ENCODE measurements around the gene PSORS1C1. TPM values are rescaled to one million over a fixed set of nuclear protein-coding genes. Genes with fewer than 3 reads are reported as not detected.
A peak's percentile ranks its signal among the peaks of the same experiment; 100 is the strongest.
"Not testable (repeated sequence)": the region's sequence is repeated elsewhere in the genome, so short reads cannot be mapped to it uniquely, and the experiment has no call there.

PSORS1C1 gene
- total and polyA plus RNA-seq, 3 experiments from 2014 or later = not detected

DNA sequence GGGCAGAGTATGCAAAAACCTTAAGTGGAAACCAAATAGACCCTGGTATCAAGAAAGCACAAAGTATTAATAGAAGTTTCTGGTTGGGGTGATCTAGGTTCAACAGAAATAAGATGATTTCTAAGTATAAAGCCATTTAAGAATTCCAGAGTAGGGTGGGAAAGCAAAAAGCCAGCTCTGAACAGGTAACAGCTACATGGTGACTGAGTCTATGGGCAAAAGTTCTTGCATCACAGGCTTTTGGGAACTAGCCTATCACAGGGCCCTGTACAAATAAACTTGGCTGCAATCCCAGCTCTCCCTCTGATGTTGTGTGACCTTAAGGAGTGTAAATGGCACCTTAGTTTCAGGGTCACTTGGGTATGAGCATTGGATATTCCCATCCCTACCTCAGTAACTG is 49.3 kb downstream of the PSORS1C1 start:
- no peaks in the 10 kb centered on the region for H3K27me3 ChIP-seq (ENCODE audit: insufficient read depth, low read length, poor library complexity, severe bottlenecking)
- no peaks in the 10 kb centered on the region for H3K9me3 ChIP-seq (ENCODE audit: low read length)
- no peaks in the 10 kb centered on the region for H3K36me3 ChIP-seq (ENCODE audit: insufficient read depth, low read length)
- no peak overlapping the region for H3K4me3 ChIP-seq (ENCODE audit: low read length)
- H3K9me3 Mint-ChIP-seq = no peaks in the 10 kb centered on the region
- peaks cover 7 to 16% (median 12%) of the 10 kb centered on the region in 3 donors for H3K4me1 Mint-ChIP-seq
- ChIA-PET CTCF (interaction anchor here (1.3 to 1.9 kb wide), 2 partner anchors 199 to 203 kb away, joined by 3 to 4 read pairs; no protein-coding TSS in a partner anchor), POLR2A (no interaction called here)
- no peak for DNase-seq
- no peak overlapping the region for H3K27ac ChIP-seq (ENCODE audit: low read depth, low read length)
- peaks cover 0 to 6% (median 3%) of the 10 kb centered on the region in 3 donors for H3K36me3 Mint-ChIP-seq
- no peak overlapping the region for H3K27ac Mint-ChIP-seq
- H3K4me1 ChIP-seq (ENCODE audit: insufficient read depth, low read length) = peaks cover 11% of the 10 kb centered on the region
- H3K27me3 Mint-ChIP-seq = no peaks in the 10 kb centered on the region
- H3K4me3 Mint-ChIP-seq = no peak overlapping the region

DNA sequence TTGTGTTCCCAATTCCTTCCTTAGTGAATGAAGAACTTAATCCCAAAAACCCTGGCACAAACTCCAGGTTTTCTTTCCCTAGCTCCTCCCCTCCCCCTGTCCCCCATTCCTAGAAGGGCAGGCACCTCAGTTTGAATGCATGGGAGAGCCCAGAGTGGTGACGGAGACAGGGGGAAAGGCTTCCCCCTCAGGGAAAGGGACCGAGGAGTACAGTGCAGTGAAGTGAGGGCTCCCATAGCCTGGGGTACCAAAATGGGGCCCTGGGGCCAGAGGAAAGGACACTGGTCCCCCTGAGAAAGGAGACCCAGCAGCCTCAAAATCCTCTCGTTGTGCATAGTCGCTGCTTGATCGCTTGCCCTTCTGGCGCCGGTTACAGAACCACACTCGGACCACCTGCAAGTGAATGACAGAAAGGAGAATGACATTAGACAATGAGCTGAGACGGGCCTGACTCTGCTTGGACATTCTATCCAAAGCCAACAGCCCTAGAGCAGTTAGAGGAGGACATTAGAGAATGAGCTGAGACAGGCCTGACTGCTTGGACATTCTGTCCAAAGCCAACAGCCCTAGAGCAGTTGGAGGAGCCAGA is 50.0 kb downstream of the PSORS1C1 start:
- CTCF ChIA-PET = interaction anchor here (1.3 to 1.9 kb wide), 2 partner anchors 198 to 202 kb away, joined by 3 to 4 read pairs; no protein-coding TSS in a partner anchor
- H3K27me3 Mint-ChIP-seq; DNase-seq; H3K36me3 ChIP-seq (ENCODE audit: insufficient read depth, low read length); H3K4me1 ChIP-seq (ENCODE audit: insufficient read depth, low read length); H3K36me3 Mint-ChIP-seq; H3K4me1 Mint-ChIP-seq; POLR2A ChIA-PET; H3K27me3 ChIP-seq (ENCODE audit: insufficient read depth, low read length, poor library complexity, severe bottlenecking); H3K9me3 ChIP-seq (ENCODE audit: low read length); H3K27ac ChIP-seq (ENCODE audit: low read depth, low read length); H3K4me3 Mint-ChIP-seq; H3K9me3 Mint-ChIP-seq; H3K4me3 ChIP-seq (ENCODE audit: low read length): not testable (repeated sequence)
- H3K27ac Mint-ChIP-seq = peak overlapping the region in 2 of 8 donors; percentile 11 to 24

DNA sequence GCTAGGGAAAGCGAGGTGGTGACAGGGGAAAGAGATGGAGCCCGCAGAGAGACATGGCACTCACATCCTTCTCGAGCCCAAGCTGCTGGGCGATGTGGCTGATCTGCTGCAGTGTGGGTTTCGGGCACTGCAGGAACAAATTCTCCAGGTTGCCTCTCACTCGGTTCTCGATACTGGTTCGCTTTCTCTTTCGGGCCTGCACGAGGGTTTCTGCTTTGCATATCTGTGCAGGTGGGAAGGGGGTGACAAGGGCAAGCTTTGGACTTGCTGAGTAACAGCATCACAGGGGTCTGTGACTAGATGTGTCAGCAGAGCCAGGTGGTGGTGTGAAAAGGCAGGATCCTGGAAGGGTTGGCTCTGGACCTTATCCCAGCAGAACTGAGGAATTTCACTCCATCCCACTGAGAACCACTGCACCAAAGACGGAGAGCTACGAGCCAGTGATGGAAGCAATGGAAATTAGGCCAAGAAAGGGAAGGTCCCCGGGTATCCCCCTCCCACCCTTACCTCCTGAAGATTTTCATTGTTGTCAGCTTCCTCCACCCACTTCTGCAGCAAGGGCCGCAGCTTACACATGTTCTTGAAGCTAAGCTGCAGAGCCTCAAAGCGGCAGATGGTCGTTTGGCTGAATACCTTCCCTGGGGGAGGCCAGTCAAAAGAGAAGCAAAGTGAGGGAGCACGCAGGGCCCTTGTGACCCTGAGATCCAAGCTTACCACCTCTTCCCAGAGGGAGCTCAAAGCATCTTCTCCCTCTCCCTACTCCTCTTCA is 50.6 kb downstream of the PSORS1C1 start:
- H3K9me3 Mint-ChIP-seq; H3K36me3 ChIP-seq (ENCODE audit: insufficient read depth, low read length); H3K36me3 Mint-ChIP-seq; H3K4me3 ChIP-seq (ENCODE audit: low read length); H3K4me1 Mint-ChIP-seq; H3K4me1 ChIP-seq (ENCODE audit: insufficient read depth, low read length); H3K4me3 Mint-ChIP-seq; DNase-seq; POLR2A ChIA-PET; H3K27ac ChIP-seq (ENCODE audit: low read depth, low read length); H3K27me3 Mint-ChIP-seq; H3K9me3 ChIP-seq (ENCODE audit: low read length); H3K27me3 ChIP-seq (ENCODE audit: insufficient read depth, low read length, poor library complexity, severe bottlenecking): not testable (repeated sequence)
- H3K27ac Mint-ChIP-seq = peak overlapping the region in 2 of 8 donors; percentile 5 to 11
- CTCF ChIA-PET = interaction anchor here (1.7 to 1.9 kb wide), 2 partner anchors 10 to 198 kb away, joined by 4 read pairs; no protein-coding TSS in a partner anchor

DNA sequence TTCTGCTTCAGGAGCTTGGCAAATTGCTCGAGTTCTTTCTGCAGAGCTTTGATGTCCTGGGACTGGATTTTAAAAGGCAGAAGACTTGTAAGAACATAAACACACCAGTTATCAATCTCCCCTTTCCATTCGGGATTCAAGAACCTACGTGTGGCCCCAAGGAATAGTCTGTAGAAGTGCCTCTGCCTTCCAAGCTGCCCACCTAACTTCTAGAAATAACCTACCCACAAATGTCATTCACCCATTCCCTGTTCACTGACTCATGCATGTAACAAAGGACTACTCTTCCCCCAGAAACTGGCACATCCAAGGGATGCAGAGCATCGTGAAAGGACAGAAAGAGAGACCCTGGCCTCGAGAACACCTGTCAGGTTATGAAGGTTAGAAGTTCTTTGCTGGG is 51.4 kb downstream of the PSORS1C1 start:
- Mint-ChIP-seq H3K4me3 (no peak overlapping the region), H3K4me1 (peaks cover 0 to 4% (median 0%) of the 10 kb centered on the region in 3 donors), H3K9me3 (no peaks in the 10 kb centered on the region), H3K27me3 (no peaks in the 10 kb centered on the region), H3K36me3 (peaks cover 0 to 6% (median 3%) of the 10 kb centered on the region in 3 donors), H3K27ac (peak overlapping the region in 1 of 8 donors; percentile 26)
- no peaks in the 10 kb centered on the region for H3K27me3 ChIP-seq (ENCODE audit: insufficient read depth, low read length, poor library complexity, severe bottlenecking)
- no peaks in the 10 kb centered on the region for H3K36me3 ChIP-seq (ENCODE audit: insufficient read depth, low read length)
- no peaks in the 10 kb centered on the region for H3K4me1 ChIP-seq (ENCODE audit: insufficient read depth, low read length)
- H3K27ac ChIP-seq (ENCODE audit: low read depth, low read length) = no peak overlapping the region
- CTCF ChIA-PET = interaction anchor here (1.7 kb wide), 1 partner anchor 9 kb away, joined by 4 read pairs; no protein-coding TSS in a partner anchor
- H3K4me3 ChIP-seq (ENCODE audit: low read length) = no peak overlapping the region
- DNase-seq = no peak
- no peaks in the 10 kb centered on the region for H3K9me3 ChIP-seq (ENCODE audit: low read length)
- POLR2A ChIA-PET = no interaction called here

DNA sequence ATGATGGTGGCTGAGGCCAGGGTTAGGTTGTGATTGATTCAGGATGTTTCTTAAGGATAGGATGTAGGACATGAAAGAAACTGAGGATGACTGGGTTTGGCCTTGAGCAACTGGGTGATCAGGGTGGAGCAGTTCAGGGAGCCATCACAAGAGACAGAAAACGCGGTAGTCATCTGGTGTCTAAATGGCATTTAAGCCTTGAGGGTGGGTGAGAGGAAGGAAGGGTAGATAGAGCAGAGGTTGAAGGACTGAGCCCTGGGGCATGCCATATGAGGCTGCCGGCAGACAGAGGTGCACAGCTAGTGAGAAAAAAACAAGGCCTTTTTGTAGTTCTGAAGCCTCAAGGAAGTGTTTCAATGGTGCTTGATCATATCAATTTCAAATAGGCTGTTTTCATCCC is 54.0 kb downstream of the PSORS1C1 start:
- ChIA-PET POLR2A (no interaction called here), CTCF (no interaction called here)
- H3K4me1 ChIP-seq (ENCODE audit: insufficient read depth, low read length) = no peaks in the 10 kb centered on the region

DNA sequence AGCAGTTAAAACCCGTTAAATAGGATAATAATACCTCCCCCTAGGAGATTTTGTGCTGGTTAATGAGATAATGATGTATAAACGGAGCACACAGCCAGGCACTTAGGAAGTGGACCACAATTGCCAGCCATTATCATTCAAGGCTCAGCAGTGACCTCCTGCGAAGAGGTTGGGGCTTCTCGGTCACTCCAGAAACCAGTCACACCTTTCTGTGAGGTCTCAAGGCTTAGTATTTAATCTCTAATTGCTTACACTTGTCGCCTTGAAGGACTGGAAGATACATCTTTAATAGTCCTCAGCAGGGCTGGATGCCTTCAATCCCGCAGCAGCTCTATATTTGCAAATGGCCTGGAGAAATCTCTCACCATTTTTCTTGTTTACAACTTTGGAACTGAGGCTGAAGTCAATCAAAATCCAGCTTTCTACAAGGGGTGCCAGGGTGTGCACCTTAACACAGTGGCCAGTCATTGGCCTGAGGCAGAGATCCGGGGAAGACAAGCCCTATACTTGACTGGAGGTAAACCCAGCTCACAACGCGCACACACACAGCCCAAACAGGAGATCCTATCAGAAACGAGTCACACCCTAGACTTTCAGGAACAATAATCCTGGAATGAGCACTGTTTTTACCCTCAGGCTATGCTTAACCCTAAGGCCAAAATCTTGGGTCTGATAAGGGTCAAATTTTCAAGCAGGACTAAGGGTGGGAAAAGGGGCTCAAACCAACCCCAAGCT is 54.7 kb downstream of the PSORS1C1 start:
- Mint-ChIP-seq H3K4me1 (peaks cover 0 to 4% (median 0%) of the 10 kb centered on the region in 3 donors), H3K27ac (no peak overlapping the region), H3K27me3 (no peaks in the 10 kb centered on the region), H3K9me3 (no peaks in the 10 kb centered on the region), H3K36me3 (no peaks in the 10 kb centered on the region), H3K4me3 (no peak overlapping the region)
- ChIA-PET CTCF (interaction anchor here (0.9 kb wide), 1 partner anchor 11 kb away, joined by 3 read pairs; no protein-coding TSS in a partner anchor), POLR2A (no interaction called here)
- no peak overlapping the region for H3K27ac ChIP-seq (ENCODE audit: low read depth, low read length)
- H3K9me3 ChIP-seq (ENCODE audit: low read length) = no peaks in the 10 kb centered on the region
- no peak for DNase-seq
- no peaks in the 10 kb centered on the region for H3K27me3 ChIP-seq (ENCODE audit: insufficient read depth, low read length, poor library complexity, severe bottlenecking)
- no peaks in the 10 kb centered on the region for H3K36me3 ChIP-seq (ENCODE audit: insufficient read depth, low read length)
- no peaks in the 10 kb centered on the region for H3K4me1 ChIP-seq (ENCODE audit: insufficient read depth, low read length)
- no peak overlapping the region for H3K4me3 ChIP-seq (ENCODE audit: low read length)

More for the DNA sequence above, 54.0 kb downstream of the PSORS1C1 start:
- no peak overlapping the region for H3K4me3 Mint-ChIP-seq
- H3K9me3 Mint-ChIP-seq = no peaks in the 10 kb centered on the region
- Histone ChIP-seq H3K4me3 (ENCODE audit: low read length) (no peak overlapping the region), H3K27me3 (ENCODE audit: insufficient read depth, low read length, poor library complexity, severe bottlenecking) (no peaks in the 10 kb centered on the region), H3K9me3 (ENCODE audit: low read length) (no peaks in the 10 kb centered on the region), H3K36me3 (ENCODE audit: insufficient read depth, low read length) (no peaks in the 10 kb centered on the region), H3K27ac (ENCODE audit: low read depth, low read length) (no peak overlapping the region)
- H3K36me3 Mint-ChIP-seq = no peaks in the 10 kb centered on the region
- peak overlapping the region in 2 of 8 donors; percentile 42 to 62 for H3K27ac Mint-ChIP-seq
- peaks cover 0 to 4% (median 0%) of the 10 kb centered on the region in 3 donors for H3K4me1 Mint-ChIP-seq
- no peaks in the 10 kb centered on the region for H3K27me3 Mint-ChIP-seq
- DNase-seq = no peak

DNA sequence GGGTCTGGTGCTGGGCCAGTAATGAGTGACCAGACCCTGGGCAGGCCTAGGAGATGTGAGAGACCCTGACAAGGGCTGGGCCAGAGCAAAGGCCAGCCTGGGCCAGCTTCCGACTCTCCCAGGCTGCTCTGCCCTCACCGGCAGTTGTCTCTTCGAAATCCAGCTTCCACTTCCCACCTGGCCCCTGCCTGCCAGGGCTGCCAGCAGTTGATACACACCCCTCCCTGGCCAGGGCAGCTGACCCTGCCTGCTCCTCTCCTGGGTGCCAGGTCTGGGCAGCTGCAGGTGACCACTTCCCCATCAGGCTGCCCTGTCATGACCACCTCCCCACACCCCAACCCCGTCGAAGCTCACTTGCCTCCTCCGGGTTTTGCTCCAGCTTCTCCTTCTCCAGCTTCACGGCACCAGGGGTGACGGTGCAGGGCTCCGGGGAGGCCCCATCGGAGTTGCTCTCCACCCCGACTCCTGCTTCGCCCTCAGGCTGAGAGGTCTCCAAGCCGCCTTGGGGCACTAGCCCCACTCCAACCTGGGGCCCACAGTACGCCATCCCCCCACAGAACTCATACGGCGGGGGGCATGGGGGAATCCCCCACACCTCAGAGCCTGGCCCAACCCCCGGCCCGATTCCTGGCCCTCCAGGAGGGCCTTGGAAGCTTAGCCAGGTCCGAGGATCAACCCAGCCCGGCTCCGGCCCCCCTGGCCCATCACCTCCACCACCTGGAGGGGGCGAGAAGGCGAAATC is 55.4 kb downstream of the PSORS1C1 start:
- H3K9me3 ChIP-seq (ENCODE audit: low read length); H3K27ac ChIP-seq (ENCODE audit: low read depth, low read length); H3K4me1 ChIP-seq (ENCODE audit: insufficient read depth, low read length); H3K4me3 ChIP-seq (ENCODE audit: low read length); POLR2A ChIA-PET; H3K4me1 Mint-ChIP-seq; H3K9me3 Mint-ChIP-seq; H3K27ac Mint-ChIP-seq; H3K36me3 ChIP-seq (ENCODE audit: insufficient read depth, low read length); DNase-seq; H3K4me3 Mint-ChIP-seq; H3K36me3 Mint-ChIP-seq; H3K27me3 ChIP-seq (ENCODE audit: insufficient read depth, low read length, poor library complexity, severe bottlenecking); H3K27me3 Mint-ChIP-seq: not testable (repeated sequence)
- CTCF ChIA-PET = interaction anchor here (0.9 kb wide), 1 partner anchor 12 kb away, joined by 3 read pairs; no protein-coding TSS in a partner anchor

All from CD8-positive, alpha-beta memory T cell (primary cell).